Fibroblast of peridontal ligament (primary cell): ENCODE measurements around the gene TMEM51.
A peak's percentile ranks its signal among the peaks of the same experiment; 100 is the strongest.

Experiments
- DNase-seq: peaks from one replicate; pipeline ENCODE4 v3.0.0-alpha.2; 2010; ENCODE audit errors: extremely low read depth

The TMEM51 gene

GRCh38 chr1:15246960-15247614 lies 93.5 kb downstream of the TMEM51 start, which contains the start of gene FHAD1:
Gene FHAD1, plus strand, starts transcription at chr1:15247223. Its CDS starts 4,562 bp downstream, at chr1:15251785.
- peak; percentile 21 for DNase-seq

- no peak for DNase-seq
Observed at GRCh38 chr1:15248216-15248615, 94.7 kb downstream of the TMEM51 start.

- no peak for DNase-seq
Observed at GRCh38 chr1:15249081-15249480, 95.5 kb downstream of the TMEM51 start.

DNA sequence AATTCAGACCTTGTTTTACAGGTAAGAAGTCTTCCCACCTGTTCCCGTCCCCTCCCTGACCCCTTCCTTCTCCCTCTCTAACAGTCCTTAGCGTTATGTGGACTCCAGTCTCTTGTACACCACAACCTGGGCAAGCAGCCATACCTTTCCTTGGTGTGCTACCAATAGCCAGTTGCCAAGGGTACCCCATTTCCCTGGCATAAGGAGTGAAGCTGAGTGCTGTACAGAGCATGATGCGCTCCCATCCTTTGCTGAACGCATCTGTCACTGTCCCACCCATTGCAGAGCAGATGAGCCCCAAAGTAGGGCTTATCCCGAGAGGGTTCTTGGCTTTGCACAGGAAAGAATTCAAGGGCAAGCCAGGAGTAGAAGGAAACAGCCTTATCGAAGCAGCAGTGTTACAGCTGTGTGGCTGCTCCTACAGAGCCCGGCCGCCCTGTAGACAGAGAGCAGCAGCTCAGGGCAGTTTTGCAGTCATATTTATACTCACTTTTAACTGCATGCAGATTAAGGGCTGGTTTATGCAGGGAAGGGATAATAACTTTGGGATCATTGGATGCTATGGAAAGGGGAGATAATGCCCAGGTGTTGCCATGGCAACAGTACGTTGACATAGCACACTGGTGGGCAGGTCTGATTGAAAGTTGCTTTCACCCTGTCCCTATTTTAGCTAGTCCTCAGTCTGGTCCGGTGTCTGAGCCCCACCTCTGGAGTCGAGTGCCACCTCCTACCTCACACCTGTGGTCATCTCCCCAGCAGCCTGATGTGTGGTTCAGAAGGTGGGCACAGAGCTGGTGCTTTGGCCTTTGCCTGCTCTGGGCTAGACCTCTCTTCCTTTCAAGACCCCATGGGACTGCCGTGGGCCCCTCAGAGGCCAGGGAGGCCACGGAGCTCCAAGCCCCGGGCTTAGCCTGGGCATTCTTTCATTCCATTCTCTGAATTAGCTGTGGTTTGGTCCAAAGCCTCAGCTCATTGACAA lies 98.6 kb downstream of the TMEM51 start:
- DNase-seq = no peak

DNA sequence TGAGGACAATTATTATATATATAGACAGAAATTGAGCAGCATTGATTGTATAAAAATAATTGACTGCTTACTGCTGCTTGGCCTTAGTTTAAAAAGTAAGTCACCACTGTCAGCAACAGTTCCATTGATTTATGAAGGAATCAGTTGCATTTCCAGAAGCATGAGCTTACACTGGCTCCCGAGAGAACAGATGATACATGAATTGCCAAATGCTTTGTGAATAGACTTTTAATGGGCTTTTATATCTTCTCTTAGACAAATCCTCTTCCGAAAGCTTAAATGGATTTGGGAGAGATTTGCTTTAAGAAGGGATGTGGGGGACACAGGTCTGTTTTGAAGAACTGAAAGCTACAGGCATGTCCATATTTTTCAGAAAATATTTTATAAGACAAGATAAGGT lies 101.0 kb downstream of the TMEM51 start:
- DNase-seq = no peak

GRCh38 chr1:15255582-15256149 lies 102.1 kb downstream of the TMEM51 start:
- DNase-seq = no peak

- DNase-seq = no peak
Observed at GRCh38 chr1:15256584-15256983, 103.0 kb downstream of the TMEM51 start.

GRCh38 chr1:15257309-15257708 lies 103.8 kb downstream of the TMEM51 start:
- DNase-seq = no peak

DNA sequence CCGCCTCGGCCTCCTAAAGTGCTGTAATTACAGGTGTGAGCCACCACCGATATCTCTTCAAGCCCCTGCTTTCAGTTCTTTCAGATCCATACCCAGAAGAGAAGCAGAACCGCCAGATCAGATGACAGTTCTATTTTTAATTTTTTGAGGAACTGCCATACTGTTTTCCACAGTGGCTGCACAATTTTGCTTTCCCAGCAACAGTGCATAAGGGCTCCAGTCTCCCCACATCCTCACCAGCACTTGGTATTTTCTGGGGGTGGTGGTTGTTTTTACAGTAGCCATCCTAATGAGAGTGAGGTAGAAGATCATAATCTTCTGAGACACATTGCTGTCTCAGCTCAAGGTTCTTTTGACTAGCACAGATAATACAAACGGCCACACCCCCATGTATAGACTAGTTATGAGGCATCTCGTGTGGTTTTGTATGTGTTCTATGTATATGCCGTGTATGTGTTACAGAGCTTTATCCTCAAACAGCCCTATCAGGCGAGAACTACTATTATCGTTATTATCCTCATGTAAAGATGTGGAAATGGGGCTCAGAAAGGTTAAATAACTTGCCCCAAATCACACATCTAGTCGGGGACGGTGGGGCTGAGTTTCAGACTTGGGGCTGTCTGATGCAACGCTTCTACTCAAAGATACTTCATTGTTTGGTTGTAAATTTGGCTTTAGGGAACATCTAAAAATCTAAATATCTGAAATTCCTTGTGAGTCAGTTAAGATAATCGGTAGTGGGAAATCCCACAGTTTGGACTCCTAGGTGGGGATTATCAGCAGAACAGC lies 105.5 kb downstream of the TMEM51 start:
- DNase-seq = no peak

DNA sequence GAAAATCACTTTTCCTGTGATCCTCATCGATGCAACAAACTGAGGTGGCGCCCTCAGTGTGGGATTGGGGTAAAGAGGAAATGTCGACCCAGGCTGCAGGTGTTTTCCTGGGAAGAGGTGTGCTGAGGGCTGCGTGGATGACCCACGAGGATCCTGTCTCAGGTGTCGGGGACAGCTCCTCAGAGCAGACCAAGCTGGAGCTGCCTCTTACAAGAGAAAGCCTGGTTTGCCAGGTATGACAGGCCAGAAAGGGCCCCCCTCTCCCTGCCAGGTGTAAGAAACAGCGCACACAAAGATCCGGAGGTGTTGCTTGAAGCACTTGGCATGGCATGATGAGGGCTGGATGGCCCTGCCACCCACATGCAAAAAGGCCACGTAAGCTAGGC lies 106.1 kb downstream of the TMEM51 start:
- no peak for DNase-seq

DNA sequence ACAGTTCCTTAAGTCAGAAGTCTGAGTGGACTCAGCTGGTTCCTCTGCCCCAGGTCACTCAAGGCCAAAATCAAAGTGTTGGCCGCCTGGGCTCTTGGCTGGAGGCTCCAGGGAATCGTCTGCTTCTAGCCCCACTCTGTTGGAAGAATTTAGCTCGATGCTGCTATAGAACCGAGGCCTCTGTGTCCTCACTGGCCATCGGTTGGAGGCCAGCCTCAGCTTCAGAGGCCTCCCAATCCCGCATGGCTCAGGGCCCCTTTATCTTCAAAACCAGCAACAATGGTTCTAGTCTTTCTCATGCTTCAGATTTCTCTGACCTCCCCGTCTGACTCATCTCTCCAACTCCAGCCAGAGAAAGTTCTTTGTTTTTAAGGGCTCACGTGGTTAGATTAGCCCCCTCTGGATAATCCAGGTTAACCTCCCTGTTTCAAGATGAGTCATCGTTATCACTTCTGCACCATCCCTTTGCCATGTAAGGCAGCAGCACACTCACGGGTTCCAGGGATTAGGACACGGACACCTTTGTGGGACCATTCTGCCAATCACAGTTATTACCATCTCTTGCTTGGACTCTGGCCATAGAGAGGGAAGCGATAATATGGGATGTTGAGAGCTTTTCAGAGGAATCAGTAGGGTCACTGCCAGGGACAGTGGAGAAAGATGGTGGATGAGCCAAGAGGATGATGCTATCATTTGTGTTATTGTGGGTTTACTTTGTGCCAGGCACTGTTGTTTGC lies 107.0 kb downstream of the TMEM51 start:
- no peak for DNase-seq

DNA sequence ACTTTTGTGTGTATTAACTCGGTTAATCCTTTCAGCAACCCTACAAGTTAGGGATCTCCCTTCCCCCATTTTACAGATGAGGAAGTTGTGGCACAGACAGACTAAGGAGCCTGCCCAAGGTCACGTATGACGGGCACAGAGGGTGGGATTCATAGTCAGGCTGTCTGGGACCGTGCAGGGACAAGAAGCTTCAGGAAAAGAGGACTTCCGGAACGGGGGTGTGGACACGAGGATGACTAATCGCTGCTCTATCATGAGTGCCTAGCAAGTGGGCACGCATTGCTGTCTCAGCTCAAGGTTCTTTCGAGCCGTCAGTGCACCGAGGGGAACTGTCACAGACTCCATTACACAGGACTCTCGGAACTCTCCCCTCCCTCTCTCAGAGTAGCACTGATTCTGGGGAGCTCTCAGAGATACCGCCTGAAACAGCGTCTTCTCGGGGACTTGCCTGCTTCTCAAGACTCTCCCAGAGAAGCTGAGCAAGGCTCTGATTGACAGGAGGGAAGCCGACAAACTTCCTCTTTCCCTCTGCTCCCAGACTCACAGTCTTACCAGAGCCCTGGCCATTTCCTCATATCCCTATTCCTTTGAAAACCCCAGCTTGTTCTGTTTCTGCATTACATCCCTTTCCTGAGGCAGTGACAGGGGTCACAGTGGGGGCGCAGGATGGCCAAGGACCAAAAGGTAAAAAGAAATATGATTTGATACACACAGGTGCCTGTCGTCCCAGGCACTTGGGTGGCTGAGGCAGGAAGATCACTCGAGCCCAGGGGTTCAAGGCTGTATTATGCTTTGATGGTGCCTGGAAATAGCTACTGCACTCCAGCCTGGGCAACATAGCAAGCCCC lies 107.8 kb downstream of the TMEM51 start:
- DNase-seq = no peak

- no peak for DNase-seq
Observed at GRCh38 chr1:15262003-15262377, 108.4 kb downstream of the TMEM51 start.

DNA sequence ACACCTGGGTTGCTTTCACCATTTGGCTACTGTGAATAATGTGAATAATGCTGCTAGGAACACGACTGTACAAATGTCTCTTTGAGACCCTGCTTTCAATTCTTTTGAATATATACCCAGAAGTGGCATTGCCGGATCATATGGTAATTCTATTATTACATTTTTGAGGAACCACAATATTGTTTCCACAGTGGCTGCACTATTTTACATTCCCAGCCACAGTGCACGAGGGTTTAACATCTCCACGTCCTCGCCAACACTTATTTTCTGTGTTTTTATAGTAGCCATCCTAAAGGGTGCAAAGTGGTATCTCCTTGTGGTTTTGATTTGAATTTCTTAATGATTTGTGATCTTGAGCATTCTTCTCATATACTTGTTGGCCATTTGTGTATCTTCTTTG lies 109.2 kb downstream of the TMEM51 start:
- DNase-seq = no peak

DNA sequence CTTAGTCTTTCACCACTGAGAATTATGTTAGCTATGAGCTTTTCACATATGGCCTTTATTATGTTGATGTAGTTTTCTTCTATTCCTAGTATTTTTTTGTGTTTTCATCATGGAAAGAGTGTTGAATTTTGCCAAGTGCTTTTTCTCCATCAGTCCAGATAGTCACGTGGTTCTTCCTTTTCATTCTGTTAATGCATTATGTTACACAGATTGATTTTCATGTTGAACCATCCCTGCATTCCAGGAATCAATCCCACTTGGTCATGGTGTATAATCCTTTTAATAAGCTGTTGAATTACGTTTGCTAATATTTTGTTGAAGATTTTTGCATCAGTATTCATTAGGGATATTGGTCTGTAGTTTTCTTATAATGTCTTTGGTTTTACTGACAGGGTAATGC lies 111.2 kb downstream of the TMEM51 start:
- no peak for DNase-seq
